Thoracic aorta (tissue), 2 donors: ENCODE measurements around the gene TRIM21. TPM values are rescaled to one million over a fixed set of nuclear protein-coding genes. Genes with fewer than 3 reads are reported as not detected.
"Not testable (repeated sequence)": the region's sequence is repeated elsewhere in the genome, so short reads cannot be mapped to it uniquely, and the experiment has no call there.

Experiments used
- ATAC-seq: fragments of 150-250 bp; one replicate; pipeline ENCODE4 v1.8.0; 2017; ENCODE audit warnings: low read depth; ENCODE audit not compliant: insufficient number of reproducible peaks, low FRiP score
- DNase-seq: peaks from one replicate; pipeline ENCODE4 v3.0.0-alpha.2; 2020; ENCODE audit warnings: low spot score
- H3K27ac ChIP-seq, 2 donors: fragments of 200-600 bp; sonication (generic); 1 replicate in 1 of 2; 2 replicates in 1 of 2; pipeline ENCODE4 v1.5.1; 2016; ENCODE audit warnings: mild to moderate bottlenecking in 2 of 2, moderate library complexity in 2 of 2
- H3K27me3 ChIP-seq: fragments of 200-600 bp; sonication (generic); replicated peaks from 2 replicates; pipeline ENCODE4 v1.6.0; 2016; ENCODE audit warnings: mild to moderate bottlenecking; ENCODE audit not compliant: insufficient read depth
- H3K36me3 ChIP-seq: fragments of 200-600 bp; sonication (generic); one replicate; pipeline ENCODE4 v1.5.1; 2016
- H3K4me1 ChIP-seq, 2 donors: fragments of 200-600 bp; sonication (generic); 1 replicate in 1 of 2; 2 replicates in 1 of 2; pipeline versions ENCODE4 v1.5.1 to v1.6.0; 2016; ENCODE audit warnings: low read depth in 2 of 2, mild to moderate bottlenecking in 1 of 2; ENCODE audit not compliant: control insufficient read depth in 1 of 2
- H3K4me3 ChIP-seq: fragments of 200-600 bp; sonication (generic); 2 replicates; pipeline ENCODE4 v1.5.1; 2016; ENCODE audit warnings: mild to moderate bottlenecking
- H3K9me3 ChIP-seq: fragments of 200-600 bp; sonication (generic); 2 replicates; pipeline ENCODE4 v1.5.1; 2016
- total RNA-seq, 2 donors: library from RNA; depleted of rRNA; stranded (reverse); fragments of >200 nt; gene quantifications; one replicate each; pipeline versions ENCODE4 v1.1.0 to v1.2.3, GENCODE V29; 2016
- TF ChIP-seq, protein P1 (sequence below): fragments of 200-600 bp; sonication (generic); IDR thresholded peaks from one replicate; pipeline ENCODE4 v1.5.1; 2019; ENCODE audit warnings: antibody characterized with exemption

TRIM21 gene
- total RNA-seq, 2 donors from 2014 or later = 9.9 to 29.8 TPM

DNA sequence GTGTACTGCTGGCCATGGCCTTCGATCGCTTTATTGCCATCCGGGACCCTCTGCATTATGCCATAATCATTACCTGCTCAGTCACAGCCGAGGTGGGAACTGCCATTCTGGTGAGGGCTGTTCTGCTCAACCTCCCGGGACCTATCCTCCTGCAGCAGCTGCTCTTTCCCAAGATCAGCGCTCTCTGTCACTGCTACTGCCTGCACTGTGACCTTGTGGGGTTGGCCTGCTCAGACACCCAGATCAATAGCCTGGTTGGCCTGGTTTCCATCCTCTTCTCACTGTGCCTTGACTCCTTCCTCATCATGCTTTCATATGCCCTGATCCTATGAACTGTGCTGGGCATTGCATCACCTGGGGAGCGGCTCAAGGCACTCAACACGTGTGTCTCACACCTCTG is 24.9 kb upstream of the TRIM21 start:
- Histone ChIP-seq H3K9me3 (no peaks in the 10 kb centered on the region), H3K27me3 (no peaks in the 10 kb centered on the region), H3K4me1 (no peaks in the 10 kb centered on the region), H3K4me3 (no peak overlapping the region), H3K36me3 (no peaks in the 10 kb centered on the region), H3K27ac (no peak overlapping the region)
- TF ChIP-seq, protein P1, sequence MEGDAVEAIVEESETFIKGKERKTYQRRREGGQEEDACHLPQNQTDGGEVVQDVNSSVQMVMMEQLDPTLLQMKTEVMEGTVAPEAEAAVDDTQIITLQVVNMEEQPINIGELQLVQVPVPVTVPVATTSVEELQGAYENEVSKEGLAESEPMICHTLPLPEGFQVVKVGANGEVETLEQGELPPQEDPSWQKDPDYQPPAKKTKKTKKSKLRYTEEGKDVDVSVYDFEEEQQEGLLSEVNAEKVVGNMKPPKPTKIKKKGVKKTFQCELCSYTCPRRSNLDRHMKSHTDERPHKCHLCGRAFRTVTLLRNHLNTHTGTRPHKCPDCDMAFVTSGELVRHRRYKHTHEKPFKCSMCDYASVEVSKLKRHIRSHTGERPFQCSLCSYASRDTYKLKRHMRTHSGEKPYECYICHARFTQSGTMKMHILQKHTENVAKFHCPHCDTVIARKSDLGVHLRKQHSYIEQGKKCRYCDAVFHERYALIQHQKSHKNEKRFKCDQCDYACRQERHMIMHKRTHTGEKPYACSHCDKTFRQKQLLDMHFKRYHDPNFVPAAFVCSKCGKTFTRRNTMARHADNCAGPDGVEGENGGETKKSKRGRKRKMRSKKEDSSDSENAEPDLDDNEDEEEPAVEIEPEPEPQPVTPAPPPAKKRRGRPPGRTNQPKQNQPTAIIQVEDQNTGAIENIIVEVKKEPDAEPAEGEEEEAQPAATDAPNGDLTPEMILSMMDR = no peak
- ATAC-seq = no peak
- DNase-seq = no peak

DNA sequence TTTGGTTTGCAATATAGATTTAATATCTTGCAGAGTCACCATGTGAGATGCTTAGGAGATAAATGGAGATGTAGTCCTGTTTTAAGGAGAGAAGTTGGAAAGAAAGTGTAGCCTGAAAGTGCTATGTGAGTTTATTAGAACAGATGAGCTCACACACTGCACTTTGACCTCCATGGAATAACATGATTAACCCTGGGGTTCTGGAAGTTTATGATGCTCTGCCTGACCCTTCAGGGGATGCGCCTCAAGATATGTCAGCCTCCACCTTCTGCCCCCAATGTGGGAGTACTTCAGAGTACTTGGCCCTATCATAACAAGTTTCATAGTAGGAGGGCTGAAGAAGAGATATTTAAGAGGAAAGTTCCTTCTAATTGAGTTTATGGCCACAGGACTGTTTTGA is 23.3 kb upstream of the TRIM21 start:
- Histone ChIP-seq H3K36me3 (no peaks in the 10 kb centered on the region), H3K27me3 (no peaks in the 10 kb centered on the region), H3K4me3 (no peak overlapping the region), H3K4me1 (no peaks in the 10 kb centered on the region), H3K27ac (no peak overlapping the region), H3K9me3 (no peaks in the 10 kb centered on the region)
- DNase-seq = no peak
- ATAC-seq = no peak
- TF ChIP-seq, protein P1 = no peak

DNA sequence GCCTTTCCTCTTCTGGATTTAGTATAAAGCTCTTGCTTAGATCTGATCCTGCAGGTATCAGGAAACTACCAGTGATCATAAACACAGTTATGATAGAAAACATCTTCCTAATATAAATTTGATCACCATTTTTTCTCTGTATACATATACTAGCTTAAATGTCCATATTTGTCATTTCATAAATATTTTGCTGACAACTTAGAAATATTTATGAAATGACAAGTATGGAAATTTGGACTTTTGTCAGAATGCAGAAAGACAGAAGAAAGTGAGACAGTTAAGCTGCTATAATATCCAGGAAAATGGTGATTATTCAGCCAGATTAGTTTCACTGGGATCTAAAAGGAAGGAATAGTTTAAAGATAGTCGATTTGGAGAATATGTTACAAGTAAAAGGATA is 22.8 kb upstream of the TRIM21 start:
- H3K4me1 ChIP-seq = no peaks in the 10 kb centered on the region
- no peaks in the 10 kb centered on the region for H3K9me3 ChIP-seq
- no peak overlapping the region for H3K4me3 ChIP-seq
- ATAC-seq (no peak), DNase-seq (no peak)
- H3K27ac ChIP-seq = no peak overlapping the region
- TF ChIP-seq, protein P1 = no peak
- H3K27me3 ChIP-seq = no peaks in the 10 kb centered on the region
- no peaks in the 10 kb centered on the region for H3K36me3 ChIP-seq

DNA sequence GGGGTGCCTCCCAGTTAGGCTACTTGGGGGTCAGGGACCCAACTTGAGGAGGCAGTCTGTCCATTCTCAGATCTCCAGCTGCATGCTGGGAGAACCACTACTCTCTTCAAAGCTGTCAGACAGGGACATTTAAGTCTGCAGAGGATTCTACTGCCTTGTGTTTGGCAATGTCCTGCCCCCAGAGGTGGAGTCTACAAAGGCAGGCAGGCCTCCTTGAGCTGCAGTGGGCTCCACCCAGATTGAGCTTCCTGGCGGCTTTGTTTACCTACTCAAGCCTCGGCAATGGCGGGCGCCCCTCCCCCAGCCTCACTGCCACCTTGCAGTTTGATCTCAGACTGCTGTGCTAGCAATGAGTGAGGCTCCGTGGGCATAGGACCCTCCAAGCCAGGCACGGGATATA is 12.7 kb upstream of the TRIM21 start:
- not testable (repeated sequence) for H3K4me3 ChIP-seq, H3K36me3 ChIP-seq, H3K4me1 ChIP-seq, DNase-seq, H3K9me3 ChIP-seq, H3K27ac ChIP-seq, H3K27me3 ChIP-seq, ATAC-seq

DNA sequence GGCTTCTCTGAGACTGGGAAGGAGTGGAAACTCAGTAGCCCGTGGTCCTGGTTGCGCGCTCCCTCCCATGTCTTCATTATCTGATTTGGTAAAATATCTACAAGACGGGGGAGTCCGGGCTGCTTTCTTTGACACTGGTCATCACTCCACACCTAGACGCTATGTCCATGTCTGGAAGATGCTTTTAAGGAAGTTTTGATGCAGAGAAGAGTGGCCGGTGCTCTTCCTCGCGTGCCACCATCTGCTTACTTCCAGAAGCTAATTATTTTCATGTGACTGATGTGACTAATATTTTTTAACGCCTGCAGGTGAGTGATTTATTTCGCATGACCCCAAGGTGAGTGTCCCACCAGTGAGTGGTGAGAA is 339 bp upstream of the TRIM21 start:
- peaks cover 13% of the 10 kb centered on the region for H3K36me3 ChIP-seq
- TF ChIP-seq, protein P1 = no peak
- DNase-seq = no peak
- peak overlapping the region in 1 of 2 donors; percentile 74 for H3K27ac ChIP-seq
- H3K27me3 ChIP-seq = no peaks in the 10 kb centered on the region
- peak overlapping the region; percentile 100 for H3K4me3 ChIP-seq
- no peak for ATAC-seq
- no peaks in the 10 kb centered on the region for H3K9me3 ChIP-seq
- peaks cover 6 to 10% of the 10 kb centered on the region in 2 donors for H3K4me1 ChIP-seq

DNA sequence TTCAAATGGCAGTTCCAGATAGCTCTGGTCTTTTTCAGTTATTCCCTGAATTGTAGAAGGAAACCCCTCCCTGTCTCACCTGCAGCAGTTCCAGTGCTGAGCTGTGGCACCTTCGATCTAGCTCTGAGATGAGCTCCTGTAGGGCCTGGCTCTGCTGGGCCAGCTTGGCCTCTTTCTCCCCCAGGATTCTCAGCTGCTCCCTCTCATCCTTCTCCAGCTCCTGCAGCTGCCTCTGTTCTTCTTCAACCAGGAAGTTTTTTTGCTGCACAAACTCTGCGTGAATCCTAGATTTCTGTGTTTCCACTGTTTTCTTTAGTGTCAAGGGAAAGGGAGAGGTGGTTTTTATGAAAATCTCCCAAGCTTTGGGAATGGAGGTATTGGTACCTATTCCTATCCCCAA is 5.3 kb downstream of the TRIM21 start:
- ATAC-seq (no peak), DNase-seq (no peak)
- Histone ChIP-seq H3K27ac (no peak overlapping the region), H3K36me3 (peaks cover 45% of the 10 kb centered on the region), H3K27me3 (no peaks in the 10 kb centered on the region), H3K4me3 (no peak overlapping the region), H3K9me3 (no peaks in the 10 kb centered on the region), H3K4me1 (peaks cover 3 to 10% of the 10 kb centered on the region in 2 donors)
- TF ChIP-seq, protein P1 = no peak
